NB4 (cell line): Measurements from ENCODE around the gene UGT2B17.
"Not testable (repeated sequence)": the region's sequence is repeated elsewhere in the genome, so short reads cannot be mapped to it uniquely, and the experiment has no call there.

Experiments
- DNase-seq: peaks from one replicate; pipeline ENCODE4 v3.0.0; 2010; ENCODE audit warnings: low read depth
- H3K4me3 ChIP-seq: one replicate; pipeline ENCODE4 v1.5.1; 2011; ENCODE audit warnings: mild to moderate bottlenecking, low read depth, low read length, moderate library complexity
- MYC ChIP-seq: IDR thresholded peaks from 2 replicates; pipeline ENCODE4 v1.6.1; 2011; ENCODE audit warnings: low read depth, low read length
- POLR2A ChIP-seq: IDR thresholded peaks from 2 replicates; pipeline ENCODE4 v1.6.1; 2011; ENCODE audit warnings: mild to moderate bottlenecking; ENCODE audit not compliant: insufficient read length; ENCODE audit errors: extremely low read depth
- TF ChIP-seq, protein P1 (sequence below): IDR thresholded peaks from 2 replicates; pipeline ENCODE4 v1.6.1; 2011; ENCODE audit warnings: low read depth, low read length
- TF ChIP-seq, protein P2 (sequence below): IDR thresholded peaks from one replicate; pipeline ENCODE4 v1.5.1; 2012; ENCODE audit warnings: low read depth, low read length

The UGT2B17 gene

DNA sequence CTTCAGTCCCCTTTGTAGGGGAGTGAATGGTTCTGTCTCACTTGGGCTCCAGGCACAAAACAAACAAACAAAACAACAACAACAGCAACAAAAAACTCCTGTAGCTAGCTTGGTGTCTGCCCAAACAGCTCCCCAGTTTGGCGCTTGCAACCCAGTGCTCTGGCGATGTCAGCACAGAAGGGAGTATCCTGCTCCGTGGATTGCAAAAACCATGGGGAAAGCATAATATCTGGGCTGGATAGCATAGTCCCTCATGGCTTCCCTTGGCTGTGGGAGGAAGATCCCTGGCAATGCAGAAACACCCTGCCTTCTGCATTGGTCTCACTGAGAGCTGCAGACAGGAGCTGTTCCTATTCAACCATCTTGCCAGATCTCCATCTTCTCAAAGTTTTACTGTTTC, 39.7 kb downstream of the UGT2B17 start:
- H3K4me3 ChIP-seq = no peak overlapping the region
- DNase-seq = no peak
- TF ChIP-seq, protein P1, sequence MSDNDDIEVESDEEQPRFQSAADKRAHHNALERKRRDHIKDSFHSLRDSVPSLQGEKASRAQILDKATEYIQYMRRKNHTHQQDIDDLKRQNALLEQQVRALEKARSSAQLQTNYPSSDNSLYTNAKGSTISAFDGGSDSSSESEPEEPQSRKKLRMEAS = no peak
- TF ChIP-seq, protein P2, sequence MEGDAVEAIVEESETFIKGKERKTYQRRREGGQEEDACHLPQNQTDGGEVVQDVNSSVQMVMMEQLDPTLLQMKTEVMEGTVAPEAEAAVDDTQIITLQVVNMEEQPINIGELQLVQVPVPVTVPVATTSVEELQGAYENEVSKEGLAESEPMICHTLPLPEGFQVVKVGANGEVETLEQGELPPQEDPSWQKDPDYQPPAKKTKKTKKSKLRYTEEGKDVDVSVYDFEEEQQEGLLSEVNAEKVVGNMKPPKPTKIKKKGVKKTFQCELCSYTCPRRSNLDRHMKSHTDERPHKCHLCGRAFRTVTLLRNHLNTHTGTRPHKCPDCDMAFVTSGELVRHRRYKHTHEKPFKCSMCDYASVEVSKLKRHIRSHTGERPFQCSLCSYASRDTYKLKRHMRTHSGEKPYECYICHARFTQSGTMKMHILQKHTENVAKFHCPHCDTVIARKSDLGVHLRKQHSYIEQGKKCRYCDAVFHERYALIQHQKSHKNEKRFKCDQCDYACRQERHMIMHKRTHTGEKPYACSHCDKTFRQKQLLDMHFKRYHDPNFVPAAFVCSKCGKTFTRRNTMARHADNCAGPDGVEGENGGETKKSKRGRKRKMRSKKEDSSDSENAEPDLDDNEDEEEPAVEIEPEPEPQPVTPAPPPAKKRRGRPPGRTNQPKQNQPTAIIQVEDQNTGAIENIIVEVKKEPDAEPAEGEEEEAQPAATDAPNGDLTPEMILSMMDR = no peak
- TF ChIP-seq POLR2A (no peak), MYC (no peak)

DNA sequence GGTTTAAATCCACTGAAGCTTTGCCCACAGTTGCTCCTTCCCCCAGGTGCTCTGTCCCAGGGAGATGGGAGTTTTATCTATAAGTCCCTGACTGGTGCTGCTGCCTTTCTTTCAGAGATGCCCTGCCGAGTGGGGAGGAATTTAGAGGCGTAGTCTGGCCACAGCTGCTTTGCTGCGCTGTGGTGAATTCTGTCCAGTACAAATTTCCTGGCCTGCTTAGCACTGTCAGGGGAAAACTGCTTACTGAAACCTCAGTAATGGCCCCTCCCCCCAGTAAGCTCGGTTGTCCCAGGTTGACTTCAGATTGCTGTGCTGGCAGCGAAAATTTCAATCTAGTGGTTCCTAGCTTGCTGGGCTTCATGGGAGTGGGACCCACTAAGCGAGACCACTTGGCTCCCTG, 40.1 kb downstream of the UGT2B17 start:
- H3K4me3 ChIP-seq = no peak overlapping the region
- no peak for DNase-seq
- TF ChIP-seq POLR2A (no peak), MYC (no peak)
- TF ChIP-seq, protein P1 = no peak
- TF ChIP-seq, protein P2 = no peak

DNA sequence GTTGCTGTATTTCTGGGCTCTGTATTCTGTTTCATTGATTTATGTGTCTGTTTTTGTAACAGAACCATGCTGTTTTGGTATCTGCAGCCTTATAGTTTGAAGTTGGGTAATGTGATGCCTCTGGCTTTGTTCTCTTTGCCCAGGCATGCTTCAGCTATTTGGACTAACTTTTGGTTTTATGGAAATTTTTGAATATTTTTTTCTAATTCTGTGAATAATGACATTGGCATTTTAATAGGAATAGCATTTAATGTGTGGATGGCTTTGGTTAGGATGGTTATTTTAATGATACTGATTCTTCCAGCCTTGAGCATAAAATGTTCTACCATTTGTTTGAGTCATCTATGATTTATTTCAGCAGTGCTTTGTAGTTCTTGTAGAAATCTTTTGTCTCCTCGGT, 53.9 kb downstream of the UGT2B17 start:
- DNase-seq, H3K4me3 ChIP-seq: not testable (repeated sequence)

DNA sequence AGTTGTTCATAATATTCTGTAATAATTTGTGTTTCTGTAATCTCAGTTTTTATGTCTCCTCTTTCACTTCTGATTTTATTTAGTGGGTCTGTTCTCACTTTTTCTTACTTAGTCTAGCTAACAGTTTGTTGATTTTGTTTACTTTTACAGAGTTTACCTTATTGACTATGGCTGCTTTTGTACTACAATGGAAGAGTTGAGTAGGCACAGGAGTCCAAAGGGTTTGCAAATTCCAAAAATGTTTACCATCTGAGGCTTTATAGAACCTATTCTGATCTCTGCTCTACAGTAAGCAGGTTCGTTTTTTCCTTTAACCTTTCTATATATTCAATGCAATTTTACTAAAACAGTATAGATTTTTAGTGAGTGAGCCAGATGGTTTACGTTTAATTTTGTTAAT, 55.1 kb downstream of the UGT2B17 start:
- DNase-seq = no peak
- no peak overlapping the region for H3K4me3 ChIP-seq
- TF ChIP-seq MYC = no peak
- TF ChIP-seq, protein P1 = no peak
- TF ChIP-seq, protein P2 = no peak
- no peak for TF ChIP-seq POLR2A

DNA sequence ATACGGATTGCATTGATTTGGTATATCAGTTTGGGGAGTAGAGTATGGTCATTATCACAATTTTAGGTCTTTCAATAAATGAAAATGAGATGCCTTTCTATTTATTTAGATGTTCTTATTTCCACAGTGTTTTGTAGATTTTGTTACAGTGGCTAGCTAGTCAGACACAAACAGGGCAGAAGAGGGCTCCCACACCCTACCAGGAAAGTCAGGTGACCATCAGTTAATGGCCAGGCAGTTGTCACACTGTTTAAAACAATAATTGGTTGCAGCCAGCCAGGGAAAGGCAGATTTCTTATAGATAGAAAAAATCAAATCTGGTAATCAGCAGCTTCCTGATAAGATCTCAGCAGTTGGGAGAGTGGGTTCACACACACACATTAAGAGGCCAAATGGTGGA, 57.2 kb downstream of the UGT2B17 start:
- DNase-seq = no peak
- H3K4me3 ChIP-seq = no peak overlapping the region
- no peak for TF ChIP-seq MYC

DNA sequence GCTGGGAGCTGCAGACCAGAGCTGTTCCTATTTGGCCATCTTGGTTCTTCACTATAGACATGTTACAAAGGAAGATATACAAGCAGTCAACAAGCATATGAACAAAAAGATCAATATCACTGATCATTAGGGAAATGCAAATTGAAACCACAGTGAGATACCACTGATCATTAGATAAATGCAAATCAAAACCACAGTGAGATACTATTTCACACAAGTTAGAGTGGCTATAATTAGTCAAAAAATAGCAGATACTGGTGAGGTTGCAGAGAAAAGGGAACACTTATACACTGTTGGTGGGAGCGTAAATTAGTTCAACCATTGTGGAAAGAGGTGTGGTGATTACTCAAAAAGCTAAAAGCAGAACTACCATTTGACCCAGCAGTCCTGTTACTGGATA, 70.7 kb downstream of the UGT2B17 start:
- DNase-seq, H3K4me3 ChIP-seq: not testable (repeated sequence)

DNA sequence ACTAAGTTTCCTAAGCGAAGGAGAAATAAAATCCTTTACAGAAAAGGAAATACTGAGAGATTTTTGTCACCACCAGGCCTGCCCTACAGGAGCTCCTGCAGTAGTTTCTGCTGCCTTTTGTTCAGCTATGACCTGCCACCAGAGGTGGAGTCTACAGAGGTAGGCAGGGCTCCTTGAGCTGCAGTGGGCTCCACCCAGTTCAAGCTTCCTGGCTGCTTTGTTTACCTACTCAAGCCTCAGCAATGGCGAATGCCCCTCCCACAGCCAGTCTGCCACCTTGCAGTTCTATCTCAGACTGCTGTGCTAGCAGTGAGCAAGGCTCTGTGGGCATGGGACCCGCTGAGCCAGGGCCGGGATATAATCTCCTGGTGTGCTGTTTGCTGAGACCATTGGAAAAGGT, 71.3 kb downstream of the UGT2B17 start:
- DNase-seq, H3K4me3 ChIP-seq: not testable (repeated sequence)

DNA sequence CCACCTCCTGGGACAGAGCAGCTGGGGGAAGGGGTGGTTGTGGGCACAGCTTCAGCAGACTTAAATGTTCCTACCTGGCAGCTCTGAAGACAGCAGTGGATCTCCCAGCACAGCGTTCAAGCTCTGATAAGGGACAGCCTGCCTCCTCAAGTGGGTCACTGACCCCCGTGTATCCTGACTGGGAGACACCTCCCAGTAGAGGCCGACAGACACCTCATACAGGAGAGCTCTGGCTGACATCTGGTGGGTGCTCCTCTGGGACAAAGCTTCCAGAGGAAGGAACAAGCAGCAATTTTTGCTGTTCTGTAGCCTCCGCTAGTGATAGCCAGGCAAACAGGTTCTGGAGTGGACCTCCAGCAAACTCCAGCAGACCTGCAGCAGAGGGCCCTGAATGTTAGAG, 72.7 kb downstream of the UGT2B17 start:
- H3K4me3 ChIP-seq, DNase-seq: not testable (repeated sequence)

DNA sequence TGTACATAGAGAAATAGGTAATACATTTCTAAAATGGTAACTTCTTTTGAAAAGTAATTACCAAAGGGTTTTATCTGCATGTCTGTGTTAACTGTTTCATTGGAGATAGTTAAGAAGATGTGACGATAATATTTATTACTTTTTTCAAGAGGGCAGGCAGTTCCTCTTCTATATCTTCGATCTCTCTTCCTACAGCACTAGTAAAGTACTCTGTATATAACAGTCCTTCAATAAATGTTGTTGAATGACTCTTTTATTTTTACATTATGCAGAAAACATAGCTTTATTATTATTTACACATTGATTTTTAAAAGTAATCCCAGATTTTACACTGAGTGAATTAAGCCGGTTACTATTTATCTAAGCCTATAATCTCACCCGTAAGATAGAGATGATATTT, 77.1 kb downstream of the UGT2B17 start:
- DNase-seq = no peak
- no peak overlapping the region for H3K4me3 ChIP-seq
- no peak for TF ChIP-seq MYC
- no peak for TF ChIP-seq POLR2A
- TF ChIP-seq, protein P2 = no peak
- TF ChIP-seq, protein P1 = no peak
